ENCODE results near the gene DDX19B.

- TF ChIP-seq CTCF (IDR thresholded peaks at IDR 0.05) (no peak), EZH2 (IDR thresholded peaks at IDR 0.05; ENCODE audit: borderline replicate concordance, insufficient read depth, low read depth, low read length, poor library complexity, severe bottlenecking) (no peak)
These were observed 29.5 kb upstream of the DDX19B start for GRCh38 chr16:70269471-70269870.
